SK-N-SH treated with all-trans-retinoic acid at 6 μM for 48 hours (cell line): ENCODE results near the gene KPRP.

Experiments used
- ATAC-seq: fragments of 200-7000 bp; cut with Tn5 transposase; 3 replicates; pipeline ENCODE4 v1.9.1; 2020; ENCODE audit warnings: mild to moderate bottlenecking, moderate library complexity
- BACH2 ChIP-seq: fragments of 250-450 bp; sonication (Bioruptor Pico); IDR thresholded peaks from 2 replicates; pipeline ENCODE4 v1.9.0; 2021; ENCODE audit warnings: mild to moderate bottlenecking, borderline replicate concordance
- CREB5 ChIP-seq: fragments of 250-450 bp; sonication (Bioruptor Pico); IDR thresholded peaks from 2 replicates; pipeline ENCODE4 v1.5.1; 2020; ENCODE audit warnings: low read depth, mild to moderate bottlenecking, moderate library complexity
- CSDC2 ChIP-seq: fragments of 250-450 bp; sonication (Bioruptor Pico); IDR thresholded peaks from 2 replicates; pipeline ENCODE4 v1.5.0; 2020; ENCODE audit warnings: mild to moderate bottlenecking, moderate library complexity
- ESRRG ChIP-seq: fragments of 250-450 bp; sonication (Bioruptor Pico); IDR thresholded peaks from 2 replicates; pipeline ENCODE4 v1.6.1; 2021; ENCODE audit warnings: mild to moderate bottlenecking
- GLIS3 ChIP-seq: fragments of 250-450 bp; sonication (Bioruptor Pico); IDR thresholded peaks from 2 replicates; pipeline ENCODE4 v1.5.0; 2020; ENCODE audit warnings: mild to moderate bottlenecking, moderate library complexity
- ISL1 ChIP-seq: fragments of 250-450 bp; sonication (Bioruptor Pico); IDR thresholded peaks from 2 replicates; pipeline ENCODE4 v2.1.2; 2022; ENCODE audit warnings: mild to moderate bottlenecking, moderate library complexity
- OSR1 ChIP-seq: fragments of 250-450 bp; sonication (Bioruptor Pico); IDR thresholded peaks from 2 replicates; pipeline ENCODE4 v1.8.0; 2022; ENCODE audit warnings: moderate library complexity, mild to moderate bottlenecking, inconsistent platforms
- PATZ1 ChIP-seq: fragments of 250-450 bp; sonication (Bioruptor Pico); IDR thresholded peaks from 2 replicates; pipeline ENCODE4 v1.8.0; 2020; ENCODE audit warnings: mild to moderate bottlenecking, moderate library complexity, borderline replicate concordance
- PPARA ChIP-seq: fragments of 250-450 bp; sonication (Bioruptor Pico); IDR thresholded peaks from 2 replicates; pipeline ENCODE4 v1.5.0; 2020; ENCODE audit warnings: mild to moderate bottlenecking, borderline replicate concordance
- RARB ChIP-seq: fragments of 250-450 bp; sonication (Bioruptor Pico); IDR thresholded peaks from 2 replicates; pipeline ENCODE4 v1.8.0; 2021; ENCODE audit warnings: mild to moderate bottlenecking, moderate library complexity
- SNAI2 ChIP-seq: fragments of 250-450 bp; sonication (Bioruptor Pico); IDR thresholded peaks from 2 replicates; pipeline ENCODE4 v1.5.0; 2020; ENCODE audit warnings: mild to moderate bottlenecking, moderate library complexity
- TCF4 ChIP-seq: fragments of 250-450 bp; sonication (Bioruptor Pico); IDR thresholded peaks from 2 replicates; pipeline ENCODE4 v1.8.0; 2021; ENCODE audit warnings: mild to moderate bottlenecking, moderate library complexity, borderline replicate concordance
- TOX ChIP-seq: fragments of 250-450 bp; sonication (Bioruptor Pico); IDR thresholded peaks from 2 replicates; pipeline ENCODE4 v1.8.0; 2021; ENCODE audit warnings: mild to moderate bottlenecking, moderate library complexity, borderline replicate concordance
- ZFP3 ChIP-seq: fragments of 250-450 bp; sonication (Bioruptor Pico); IDR thresholded peaks from 2 replicates; pipeline ENCODE4 v1.5.0; 2020; ENCODE audit warnings: mild to moderate bottlenecking, moderate library complexity
- ZFP30 ChIP-seq: fragments of 450-650 bp; formaldehyde crosslinking; IDR thresholded peaks from 2 replicates; pipeline ENCODE4 v1.5.0; 2022; ENCODE audit warnings: mild to moderate bottlenecking, moderate library complexity
- ZNF565 ChIP-seq: fragments of 450-650 bp; formaldehyde crosslinking; conservative IDR thresholded peaks from 2 replicates; pipeline ENCODE4 v1.5.0; 2020; ENCODE audit warnings: low read depth, mild to moderate bottlenecking, moderate library complexity
- ZNF70 ChIP-seq: fragments of 450-650 bp; formaldehyde crosslinking; IDR thresholded peaks from 2 replicates; pipeline ENCODE4 v1.5.0; 2020; ENCODE audit warnings: mild to moderate bottlenecking, moderate library complexity
- ZNF8 ChIP-seq: fragments of 450-650 bp; formaldehyde crosslinking; IDR thresholded peaks from 2 replicates; pipeline ENCODE4 v1.5.0; 2020; ENCODE audit warnings: mild to moderate bottlenecking, moderate library complexity
- TF ChIP-seq, protein P1 (sequence below): fragments of 250-450 bp; sonication (Bioruptor Pico); IDR thresholded peaks from 2 replicates; pipeline ENCODE4 v1.8.0; 2021; ENCODE audit warnings: low read depth, mild to moderate bottlenecking, moderate library complexity, borderline replicate concordance
- TF ChIP-seq, protein P2 (sequence below): fragments of 250-450 bp; sonication (Bioruptor Pico); IDR thresholded peaks from 2 replicates; pipeline ENCODE4 v1.5.0; 2020; ENCODE audit warnings: mild to moderate bottlenecking, moderate library complexity

KPRP gene

GRCh38 chr1:152757747-152758146 lies at the start of gene KPRP:
Gene KPRP (plus strand): TSS chr1:152758025. CDS start chr1:152759589, 1,564 bp downstream.
- TF ChIP-seq, protein P1, sequence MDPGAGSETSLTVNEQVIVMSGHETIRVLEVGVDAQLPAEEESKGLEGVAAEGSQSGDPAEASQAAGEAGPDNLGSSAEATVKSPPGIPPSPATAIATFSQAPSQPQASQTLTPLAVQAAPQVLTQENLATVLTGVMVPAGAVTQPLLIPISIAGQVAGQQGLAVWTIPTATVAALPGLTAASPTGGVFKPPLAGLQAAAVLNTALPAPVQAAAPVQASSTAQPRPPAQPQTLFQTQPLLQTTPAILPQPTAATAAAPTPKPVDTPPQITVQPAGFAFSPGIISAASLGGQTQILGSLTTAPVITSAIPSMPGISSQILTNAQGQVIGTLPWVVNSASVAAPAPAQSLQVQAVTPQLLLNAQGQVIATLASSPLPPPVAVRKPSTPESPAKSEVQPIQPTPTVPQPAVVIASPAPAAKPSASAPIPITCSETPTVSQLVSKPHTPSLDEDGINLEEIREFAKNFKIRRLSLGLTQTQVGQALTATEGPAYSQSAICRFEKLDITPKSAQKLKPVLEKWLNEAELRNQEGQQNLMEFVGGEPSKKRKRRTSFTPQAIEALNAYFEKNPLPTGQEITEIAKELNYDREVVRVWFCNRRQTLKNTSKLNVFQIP: no peak
- TF ChIP-seq ESRRG (CRISPR knock-in tag): no peak
- no peak for TF ChIP-seq ZFP30 (CRISPR knock-in tag)
- TF ChIP-seq OSR1 (CRISPR knock-in tag): no peak
- no peak for TF ChIP-seq GLIS3 (CRISPR knock-in tag)
- no peak for TF ChIP-seq RARB (CRISPR knock-in tag)
- TF ChIP-seq, protein P2, sequence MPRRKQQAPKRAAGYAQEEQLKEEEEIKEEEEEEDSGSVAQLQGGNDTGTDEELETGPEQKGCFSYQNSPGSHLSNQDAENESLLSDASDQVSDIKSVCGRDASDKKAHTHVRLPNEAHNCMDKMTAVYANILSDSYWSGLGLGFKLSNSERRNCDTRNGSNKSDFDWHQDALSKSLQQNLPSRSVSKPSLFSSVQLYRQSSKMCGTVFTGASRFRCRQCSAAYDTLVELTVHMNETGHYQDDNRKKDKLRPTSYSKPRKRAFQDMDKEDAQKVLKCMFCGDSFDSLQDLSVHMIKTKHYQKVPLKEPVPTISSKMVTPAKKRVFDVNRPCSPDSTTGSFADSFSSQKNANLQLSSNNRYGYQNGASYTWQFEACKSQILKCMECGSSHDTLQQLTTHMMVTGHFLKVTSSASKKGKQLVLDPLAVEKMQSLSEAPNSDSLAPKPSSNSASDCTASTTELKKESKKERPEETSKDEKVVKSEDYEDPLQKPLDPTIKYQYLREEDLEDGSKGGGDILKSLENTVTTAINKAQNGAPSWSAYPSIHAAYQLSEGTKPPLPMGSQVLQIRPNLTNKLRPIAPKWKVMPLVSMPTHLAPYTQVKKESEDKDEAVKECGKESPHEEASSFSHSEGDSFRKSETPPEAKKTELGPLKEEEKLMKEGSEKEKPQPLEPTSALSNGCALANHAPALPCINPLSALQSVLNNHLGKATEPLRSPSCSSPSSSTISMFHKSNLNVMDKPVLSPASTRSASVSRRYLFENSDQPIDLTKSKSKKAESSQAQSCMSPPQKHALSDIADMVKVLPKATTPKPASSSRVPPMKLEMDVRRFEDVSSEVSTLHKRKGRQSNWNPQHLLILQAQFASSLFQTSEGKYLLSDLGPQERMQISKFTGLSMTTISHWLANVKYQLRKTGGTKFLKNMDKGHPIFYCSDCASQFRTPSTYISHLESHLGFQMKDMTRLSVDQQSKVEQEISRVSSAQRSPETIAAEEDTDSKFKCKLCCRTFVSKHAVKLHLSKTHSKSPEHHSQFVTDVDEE (CRISPR knock-in tag): no peak
- no peak for TF ChIP-seq SNAI2 (CRISPR knock-in tag)
- TF ChIP-seq CSDC2 (CRISPR knock-in tag): no peak
- no peak for TF ChIP-seq ZNF8 (CRISPR knock-in tag)
- TF ChIP-seq ISL1: no peak
- no peak for TF ChIP-seq PATZ1 (CRISPR knock-in tag)
- TF ChIP-seq TOX (CRISPR knock-in tag): no peak
- no peak for TF ChIP-seq ZNF70 (CRISPR knock-in tag)
- no peak for TF ChIP-seq ZFP3 (CRISPR knock-in tag)
- TF ChIP-seq TCF4 (CRISPR knock-in tag): no peak
- no peak for TF ChIP-seq CREB5
- TF ChIP-seq BACH2 (CRISPR knock-in tag): no peak
- TF ChIP-seq, all 23 proteins: peak for 0
- ATAC-seq: no peak

DNA sequence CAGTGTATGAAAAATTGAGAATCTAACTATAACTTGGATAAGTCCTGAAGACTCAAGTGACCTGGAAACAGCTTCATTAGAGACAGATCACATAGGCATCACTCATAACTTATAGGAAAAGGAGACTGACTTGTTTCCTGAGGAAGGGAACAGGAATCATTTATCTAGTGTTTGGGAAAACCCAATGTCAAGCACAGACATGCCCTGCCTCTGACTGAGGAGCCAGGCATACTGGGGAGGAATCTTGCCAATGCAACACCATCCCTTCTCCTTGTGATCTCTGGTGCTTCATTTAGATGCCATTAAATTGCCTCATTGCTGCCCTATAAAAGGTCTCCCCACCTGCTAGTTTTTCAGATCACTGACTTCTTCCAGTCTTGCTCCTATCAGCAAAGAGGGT lies 39.6 kb upstream of the KPRP start:
- ATAC-seq: no peak

More for the DNA sequence above, 39.6 kb upstream of the KPRP start:
- TF ChIP-seq PPARA: no peak
- no peak for TF ChIP-seq ISL1
- TF ChIP-seq PATZ1 (CRISPR knock-in tag): no peak
- no peak for TF ChIP-seq ZNF70 (CRISPR knock-in tag)
- no peak for TF ChIP-seq CREB5
- no peak for TF ChIP-seq ZNF8 (CRISPR knock-in tag)
- TF ChIP-seq, protein P1: no peak
- TF ChIP-seq, protein P2 (CRISPR knock-in tag): no peak
- TF ChIP-seq OSR1 (CRISPR knock-in tag): no peak
- TF ChIP-seq ZFP30 (CRISPR knock-in tag): no peak
- TF ChIP-seq CSDC2 (CRISPR knock-in tag): no peak
- no peak for TF ChIP-seq TOX (CRISPR knock-in tag)
- TF ChIP-seq ZNF565 (CRISPR knock-in tag): no peak
- no peak for TF ChIP-seq ESRRG (CRISPR knock-in tag)
- no peak for TF ChIP-seq SNAI2 (CRISPR knock-in tag)
